Nephron progenitor cell (in vitro differentiated cells): Measurements from ENCODE around the gene MYO3B.

Source experiments
- DNase-seq: peaks from one replicate; pipeline ENCODE4 v3.0.0; 2021
- H3K27ac Mint-ChIP-seq: 2 replicates; pipeline ENCODE4 v1.8.0; 2021; ENCODE audit warnings: mild to moderate bottlenecking, moderate library complexity, mixed read lengths
- H3K27me3 Mint-ChIP-seq: 2 replicates; pipeline ENCODE4 v1.8.0; 2021; ENCODE audit warnings: mild to moderate bottlenecking, low read depth, mixed read lengths; ENCODE audit not compliant: poor library complexity
- H3K36me3 Mint-ChIP-seq: 2 replicates; pipeline ENCODE4 v1.8.0; 2021; ENCODE audit warnings: low read depth, mixed read lengths
- H3K4me1 Mint-ChIP-seq: 2 replicates; pipeline ENCODE4 v1.8.0; 2021; ENCODE audit warnings: mixed read lengths
- H3K4me3 Mint-ChIP-seq: 2 replicates; pipeline ENCODE4 v1.8.0; 2021; ENCODE audit warnings: mild to moderate bottlenecking, moderate library complexity, mixed read lengths
- H3K9me3 Mint-ChIP-seq: 2 replicates; pipeline ENCODE4 v1.8.0; 2021; ENCODE audit warnings: mild to moderate bottlenecking, moderate library complexity, mixed read lengths
- TF ChIP-seq, protein P1 (sequence below): fragments of 200-600 bp; sonication (generic); IDR thresholded peaks from 2 replicates; pipeline ENCODE4 v1.5.0; 2021; ENCODE audit warnings: antibody characterized with exemption

The MYO3B gene

DNA sequence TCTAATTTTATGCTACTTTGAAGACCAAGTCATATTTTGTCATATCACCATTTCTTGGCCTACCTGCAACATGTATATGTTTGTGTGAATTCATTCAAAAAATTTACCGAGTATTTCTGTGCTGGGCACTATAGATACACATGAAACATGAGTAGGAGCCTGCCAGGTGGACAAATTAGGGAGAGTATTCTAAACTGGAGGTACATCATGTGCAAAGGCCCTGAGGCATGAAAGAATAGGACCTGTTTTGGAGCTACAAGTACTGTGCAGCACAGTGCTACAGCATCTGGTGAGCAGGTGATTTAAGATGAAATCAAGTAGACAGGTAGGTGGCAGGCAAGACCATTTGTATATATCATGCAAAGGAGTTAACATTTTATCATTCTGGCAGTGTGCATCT is 152.9 kb downstream of the MYO3B start:
- Mint-ChIP-seq H3K27me3 (peaks cover 10% of the 10 kb centered on the region), H3K9me3 (peaks cover 15% of the 10 kb centered on the region), H3K4me1 (no peaks in the 10 kb centered on the region), H3K4me3 (no peak overlapping the region), H3K36me3 (peaks cover 5% of the 10 kb centered on the region), H3K27ac (no peak overlapping the region)
- no peak for DNase-seq
- TF ChIP-seq, protein P1, sequence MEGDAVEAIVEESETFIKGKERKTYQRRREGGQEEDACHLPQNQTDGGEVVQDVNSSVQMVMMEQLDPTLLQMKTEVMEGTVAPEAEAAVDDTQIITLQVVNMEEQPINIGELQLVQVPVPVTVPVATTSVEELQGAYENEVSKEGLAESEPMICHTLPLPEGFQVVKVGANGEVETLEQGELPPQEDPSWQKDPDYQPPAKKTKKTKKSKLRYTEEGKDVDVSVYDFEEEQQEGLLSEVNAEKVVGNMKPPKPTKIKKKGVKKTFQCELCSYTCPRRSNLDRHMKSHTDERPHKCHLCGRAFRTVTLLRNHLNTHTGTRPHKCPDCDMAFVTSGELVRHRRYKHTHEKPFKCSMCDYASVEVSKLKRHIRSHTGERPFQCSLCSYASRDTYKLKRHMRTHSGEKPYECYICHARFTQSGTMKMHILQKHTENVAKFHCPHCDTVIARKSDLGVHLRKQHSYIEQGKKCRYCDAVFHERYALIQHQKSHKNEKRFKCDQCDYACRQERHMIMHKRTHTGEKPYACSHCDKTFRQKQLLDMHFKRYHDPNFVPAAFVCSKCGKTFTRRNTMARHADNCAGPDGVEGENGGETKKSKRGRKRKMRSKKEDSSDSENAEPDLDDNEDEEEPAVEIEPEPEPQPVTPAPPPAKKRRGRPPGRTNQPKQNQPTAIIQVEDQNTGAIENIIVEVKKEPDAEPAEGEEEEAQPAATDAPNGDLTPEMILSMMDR = no peak

DNA sequence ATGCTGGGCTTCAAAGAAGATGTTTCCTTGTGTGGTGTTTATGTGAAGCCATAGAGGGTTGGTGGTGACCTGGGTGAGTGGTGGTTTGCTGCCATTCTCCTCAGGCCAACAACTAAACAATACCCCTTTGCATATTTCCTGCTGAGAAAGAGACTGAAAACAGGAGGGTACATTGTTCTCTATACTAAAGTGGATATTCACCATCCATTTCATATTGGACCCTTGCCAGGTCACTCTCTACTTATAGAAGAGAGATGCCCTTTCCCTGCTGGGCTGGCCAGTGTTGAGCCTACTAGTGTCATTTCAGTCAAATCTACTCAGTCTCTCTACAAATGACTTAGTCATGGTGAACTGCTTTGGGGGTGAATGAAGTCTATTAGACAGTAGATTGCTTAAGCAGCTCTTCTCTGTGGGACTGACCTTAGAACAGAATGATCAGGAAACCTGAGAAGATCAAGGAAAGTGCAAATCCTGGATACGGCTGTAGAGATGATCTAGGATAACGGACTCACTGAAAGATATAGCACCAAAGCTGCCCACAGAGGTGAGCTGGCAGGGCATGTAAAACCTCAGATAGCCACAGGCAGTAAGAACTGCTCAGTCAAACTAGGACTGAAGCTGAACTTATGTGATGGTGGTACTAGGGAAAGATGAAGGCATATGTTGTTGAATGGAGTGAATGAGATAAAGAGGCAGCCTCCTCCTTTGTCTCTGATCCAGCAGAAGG is 154.9 kb downstream of the MYO3B start:
- H3K4me3 Mint-ChIP-seq = no peak overlapping the region
- peaks cover 14% of the 10 kb centered on the region for H3K27me3 Mint-ChIP-seq
- no peak for DNase-seq
- TF ChIP-seq, protein P1 = no peak
- no peaks in the 10 kb centered on the region for H3K4me1 Mint-ChIP-seq
- H3K27ac Mint-ChIP-seq = no peak overlapping the region
- peaks cover 15% of the 10 kb centered on the region for H3K9me3 Mint-ChIP-seq
- H3K36me3 Mint-ChIP-seq = peaks cover 5% of the 10 kb centered on the region

DNA sequence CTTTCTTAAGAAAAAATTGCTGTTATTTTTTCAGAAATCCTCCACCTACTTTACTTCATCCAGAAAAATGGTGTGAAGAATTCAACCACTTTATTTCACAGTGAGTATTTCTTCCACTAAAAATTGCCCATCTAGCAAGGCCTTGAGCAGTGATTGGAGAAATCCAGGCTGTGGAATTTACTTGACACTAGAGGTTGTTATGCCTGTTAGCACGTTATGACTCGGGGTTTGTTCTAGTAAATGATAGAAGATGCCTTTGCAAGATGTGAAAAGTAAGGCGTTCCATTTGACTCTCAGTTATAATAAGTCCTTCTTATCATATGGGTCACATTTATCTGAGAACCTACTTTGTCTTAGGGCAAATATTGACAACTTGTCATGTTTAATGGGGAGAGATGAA is 157.4 kb downstream of the MYO3B start:
- H3K4me1 Mint-ChIP-seq = peaks cover 6% of the 10 kb centered on the region

DNA sequence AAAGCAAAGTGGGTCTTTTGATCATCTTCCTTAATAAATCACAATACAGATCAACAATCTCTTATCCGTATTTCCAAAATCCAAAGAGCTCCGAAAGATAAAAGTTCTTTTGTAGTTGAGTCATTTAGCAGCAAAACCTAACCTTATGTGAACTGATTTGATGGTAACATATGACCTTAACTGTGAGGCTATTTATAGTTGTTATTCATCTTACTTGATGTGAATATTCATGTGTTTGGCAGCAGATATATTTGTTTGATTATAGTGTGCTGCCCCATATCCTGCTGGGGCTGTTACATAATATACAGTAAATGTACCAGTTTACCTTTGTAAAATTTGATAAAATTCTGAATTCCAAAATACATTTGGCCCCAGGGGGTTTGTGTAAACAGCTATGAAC is 158.5 kb downstream of the MYO3B start:
- Mint-ChIP-seq H3K4me1 (peaks cover 6% of the 10 kb centered on the region), H3K27me3 (peaks cover 12% of the 10 kb centered on the region), H3K4me3 (no peak overlapping the region), H3K27ac (no peak overlapping the region), H3K36me3 (no peaks in the 10 kb centered on the region), H3K9me3 (peaks cover 8% of the 10 kb centered on the region)
- TF ChIP-seq, protein P1 = no peak
- DNase-seq = no peak

More for the DNA sequence above, 157.4 kb downstream of the MYO3B start:
- DNase-seq = no peak
- H3K4me3 Mint-ChIP-seq = no peak overlapping the region
- H3K27ac Mint-ChIP-seq = no peak overlapping the region
- H3K27me3 Mint-ChIP-seq = peaks cover 14% of the 10 kb centered on the region
- H3K36me3 Mint-ChIP-seq = peaks cover 5% of the 10 kb centered on the region
- TF ChIP-seq, protein P1 = no peak
- peaks cover 15% of the 10 kb centered on the region for H3K9me3 Mint-ChIP-seq

DNA sequence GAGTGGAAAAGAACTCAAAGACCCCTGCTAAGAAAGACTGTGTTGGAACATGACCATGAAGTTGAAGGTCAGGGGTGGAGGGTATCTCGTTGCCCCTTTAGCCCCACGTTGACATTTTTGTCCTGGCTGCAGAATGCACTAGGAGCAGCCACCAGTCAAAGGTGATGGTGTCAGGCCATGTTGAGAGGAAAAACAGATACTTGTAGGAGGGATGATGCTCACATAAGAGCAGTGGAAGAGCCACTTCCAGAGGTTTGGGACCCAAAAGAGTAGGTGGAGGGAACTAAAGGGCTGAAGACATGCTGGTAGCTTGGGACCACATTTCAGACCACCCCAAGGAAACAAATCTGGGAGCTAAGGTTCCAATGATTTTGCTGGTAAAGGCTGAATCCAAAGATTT is 159.0 kb downstream of the MYO3B start:
- H3K4me3 Mint-ChIP-seq = no peak overlapping the region
- H3K9me3 Mint-ChIP-seq = peaks cover 2% of the 10 kb centered on the region
- no peak overlapping the region for H3K27ac Mint-ChIP-seq
- H3K27me3 Mint-ChIP-seq = peaks cover 14% of the 10 kb centered on the region
- TF ChIP-seq, protein P1 = no peak
- peaks cover 6% of the 10 kb centered on the region for H3K4me1 Mint-ChIP-seq
- DNase-seq = no peak
- H3K36me3 Mint-ChIP-seq = no peaks in the 10 kb centered on the region

DNA sequence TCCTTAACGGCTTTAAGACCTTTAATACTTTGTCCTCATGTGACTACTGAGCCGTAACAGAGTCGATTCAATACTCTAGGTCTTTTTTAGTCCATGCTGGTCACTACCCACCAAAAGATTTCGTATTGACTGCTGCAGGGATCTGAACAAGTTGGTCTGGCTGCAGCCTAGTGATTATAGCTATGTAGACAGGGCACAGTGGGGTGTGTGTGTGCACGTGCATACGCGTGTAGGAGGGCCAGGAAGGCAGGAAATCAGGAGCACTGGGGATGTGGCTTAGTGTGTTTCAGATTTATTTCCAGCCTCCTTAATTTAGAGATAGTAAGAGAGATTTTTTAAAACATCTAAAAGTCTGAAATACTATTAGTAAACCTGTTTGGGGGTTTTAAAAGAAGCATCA is 161.4 kb downstream of the MYO3B start:
- Mint-ChIP-seq H3K4me3 (no peak overlapping the region), H3K27ac (no peak overlapping the region), H3K4me1 (peaks cover 10% of the 10 kb centered on the region), H3K9me3 (no peaks in the 10 kb centered on the region), H3K27me3 (peaks cover 11% of the 10 kb centered on the region), H3K36me3 (no peaks in the 10 kb centered on the region)
- TF ChIP-seq, protein P1 = no peak
- DNase-seq = no peak
